NOMO-1 treated with dmso at 0.1 percent for 144 hours (cell line): ENCODE results near the gene PHACTR4.
"Not testable (repeated sequence)": the region's sequence is repeated elsewhere in the genome, so short reads cannot be mapped to it uniquely, and the experiment has no call there.

Experiments
- DNase-seq: peaks from one replicate; lab custom pipeline; 2025; ENCODE audit not compliant: unreplicated experiment; lab: John Stamatoyannopoulos, UW

PHACTR4 gene

DNA sequence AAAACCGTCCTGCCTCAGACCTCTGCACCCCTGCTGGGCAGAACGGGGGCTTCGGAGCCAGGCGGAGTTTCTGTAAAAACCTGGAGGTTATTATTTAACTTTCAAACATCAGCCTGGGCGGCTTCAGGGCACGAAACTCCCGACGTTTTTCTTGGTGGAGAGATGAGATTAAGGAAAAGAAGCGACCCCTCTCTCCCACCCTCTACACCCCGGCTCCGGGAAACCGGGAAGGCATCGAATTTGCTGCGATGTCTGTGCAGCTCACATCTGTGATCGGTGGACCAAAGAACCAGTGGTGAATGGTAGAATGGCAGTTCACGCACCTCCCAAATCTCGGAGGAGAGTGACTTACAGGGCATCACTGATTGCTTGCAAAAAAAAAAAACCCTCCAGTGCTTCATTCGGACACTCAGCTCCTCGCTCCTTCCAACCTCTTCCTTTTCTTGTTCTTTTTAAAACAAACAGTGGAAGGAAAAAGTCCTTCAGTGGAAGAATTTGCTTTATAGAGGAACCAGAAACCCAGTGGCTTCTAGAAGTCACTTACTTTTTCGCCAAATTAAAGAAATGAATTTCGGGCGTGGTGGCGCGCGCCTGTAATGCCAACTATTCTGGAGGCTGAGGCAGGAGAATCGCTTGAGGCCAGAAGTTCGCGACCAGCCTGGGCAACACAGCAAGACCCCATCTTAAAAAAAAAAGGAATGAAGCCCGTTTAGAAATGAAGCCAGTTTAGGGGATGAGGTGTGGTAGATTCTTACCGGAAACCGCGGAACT lies 884 bp downstream of the PHACTR4 start:
- no peak for DNase-seq

DNA sequence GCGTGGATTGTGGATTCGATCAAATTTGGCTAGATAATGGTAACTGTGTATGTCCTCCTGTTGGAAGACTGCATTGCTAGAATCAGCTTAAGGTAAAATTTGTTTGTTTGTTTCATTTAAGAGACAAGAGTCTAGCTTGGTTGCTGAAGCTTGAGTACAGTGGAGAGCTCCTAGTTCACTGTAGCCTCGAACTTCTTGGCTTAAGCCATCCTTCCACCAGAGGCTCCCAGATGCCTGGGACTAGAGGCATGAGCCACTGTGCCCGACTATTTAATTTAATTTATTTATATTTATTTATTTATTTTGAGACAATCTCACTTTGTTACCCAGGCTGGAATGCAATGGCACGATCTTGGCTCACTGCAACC lies 1.5 kb downstream of the PHACTR4 start:
- DNase-seq = no peak

DNA sequence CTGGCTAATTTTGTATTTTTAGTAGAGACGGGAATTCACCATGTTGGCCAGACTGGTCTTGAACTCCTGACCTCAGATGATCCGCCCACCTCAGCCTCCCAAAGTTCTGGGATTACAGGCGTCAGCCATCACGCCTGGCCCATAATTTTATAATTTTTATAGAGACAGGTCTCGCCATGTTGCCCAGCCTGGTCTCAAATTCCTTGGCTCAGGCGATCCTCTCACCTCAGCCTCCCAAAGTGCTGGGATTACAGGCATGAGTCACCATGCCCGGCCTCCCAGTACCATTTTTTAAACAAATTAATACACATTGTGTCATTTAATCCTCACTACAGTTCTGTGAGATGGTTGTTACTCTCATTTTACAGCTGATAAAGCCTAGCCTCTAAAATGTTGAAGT lies 3.9 kb downstream of the PHACTR4 start:
- not testable (repeated sequence) for DNase-seq

DNA sequence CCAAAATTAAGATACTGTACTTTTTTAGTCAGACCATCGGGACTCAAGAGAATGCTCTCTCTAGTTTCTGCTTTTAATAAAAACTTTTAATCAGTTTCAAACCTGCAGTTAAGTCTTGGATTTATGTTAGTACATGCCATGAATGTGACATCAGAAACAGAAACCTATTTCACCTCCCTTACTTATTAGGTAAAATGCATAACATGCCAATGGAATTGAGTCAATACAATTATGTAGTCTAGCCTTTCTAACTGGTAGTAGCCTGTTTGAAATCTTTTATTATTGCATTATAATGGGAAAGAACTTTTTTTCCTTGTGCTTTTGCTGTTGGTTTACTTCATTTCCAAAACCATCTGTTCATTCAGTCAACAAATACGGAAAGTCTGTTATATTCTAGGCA lies 4.8 kb downstream of the PHACTR4 start:
- DNase-seq = no peak

DNA sequence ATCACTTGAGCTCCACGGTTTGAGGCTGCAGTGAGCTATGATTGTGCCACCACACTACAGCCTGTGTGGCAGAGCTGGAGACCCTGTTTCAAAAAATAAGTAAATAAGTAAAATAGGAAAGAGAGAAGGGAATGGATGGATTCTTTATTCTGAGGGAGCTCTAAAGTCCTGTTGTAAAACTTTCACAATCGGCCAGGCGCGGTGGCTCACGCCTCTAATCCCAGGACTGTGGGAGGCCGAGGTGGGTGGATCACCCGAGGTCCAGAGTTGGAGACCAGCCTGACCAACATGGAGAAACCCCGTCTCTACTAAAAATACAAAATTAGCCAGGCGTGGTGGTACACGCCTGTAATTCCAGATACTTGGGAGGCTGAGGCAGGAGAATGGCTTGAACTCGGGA lies 6.1 kb downstream of the PHACTR4 start:
- DNase-seq = not testable (repeated sequence)

DNA sequence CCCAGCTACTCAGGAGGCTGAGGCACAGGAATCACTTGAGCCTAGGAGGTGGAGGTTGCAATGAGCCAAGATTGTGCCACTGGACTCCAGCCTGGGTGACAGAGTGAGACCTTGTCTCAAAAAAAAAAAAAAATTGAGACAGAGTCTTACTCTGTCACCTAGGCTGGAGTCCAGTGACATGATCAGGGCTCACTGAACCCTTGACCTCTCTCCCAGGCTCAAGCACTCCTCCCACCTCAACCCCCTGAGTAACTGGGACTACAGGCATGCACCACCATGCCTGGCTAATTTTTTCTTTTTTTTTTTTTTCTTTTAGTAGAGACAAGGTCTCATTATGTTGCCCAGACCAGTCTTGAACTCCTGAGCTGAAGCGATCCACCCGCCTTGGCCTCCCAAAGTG lies 6.7 kb downstream of the PHACTR4 start:
- DNase-seq = not testable (repeated sequence)

DNA sequence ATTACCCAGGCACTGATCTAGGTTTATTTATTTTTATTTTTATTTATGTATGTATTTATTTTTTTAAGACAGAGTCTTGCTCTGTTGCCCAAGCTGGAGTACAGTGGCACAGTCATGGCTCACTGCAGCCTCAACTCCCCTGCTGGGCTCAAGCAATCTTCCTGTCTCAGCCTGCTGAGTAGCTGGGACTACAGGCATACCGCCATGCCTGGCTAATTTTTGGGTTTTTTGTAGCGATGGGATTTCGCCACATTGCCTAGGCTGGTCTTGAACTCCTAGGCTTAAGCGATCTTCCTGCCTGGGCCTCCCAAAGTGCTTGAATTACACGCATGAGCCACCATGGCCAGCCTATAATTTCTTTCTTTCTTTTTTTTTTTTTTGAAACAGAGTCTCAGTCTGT lies 9.4 kb downstream of the PHACTR4 start:
- no peak for DNase-seq

DNA sequence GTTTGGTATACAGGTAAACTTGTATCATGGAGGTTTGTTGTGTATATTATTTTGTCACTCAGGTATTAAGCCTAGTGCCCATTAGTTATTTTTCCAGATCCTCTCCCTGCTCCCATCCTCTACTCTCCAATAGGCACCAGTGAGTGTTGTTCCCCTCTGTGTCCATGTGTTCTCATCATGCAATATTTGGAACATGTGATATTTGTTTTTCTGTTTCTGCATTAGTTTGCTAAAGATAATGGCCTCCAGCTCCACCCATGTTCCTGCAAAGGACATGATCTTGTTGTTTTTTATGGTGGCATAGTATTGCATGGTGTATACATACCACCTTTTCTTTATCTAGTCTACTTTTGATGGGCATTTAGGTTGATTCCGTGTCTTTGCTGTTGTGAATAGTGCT lies 10.9 kb downstream of the PHACTR4 start:
- DNase-seq = no peak

DNA sequence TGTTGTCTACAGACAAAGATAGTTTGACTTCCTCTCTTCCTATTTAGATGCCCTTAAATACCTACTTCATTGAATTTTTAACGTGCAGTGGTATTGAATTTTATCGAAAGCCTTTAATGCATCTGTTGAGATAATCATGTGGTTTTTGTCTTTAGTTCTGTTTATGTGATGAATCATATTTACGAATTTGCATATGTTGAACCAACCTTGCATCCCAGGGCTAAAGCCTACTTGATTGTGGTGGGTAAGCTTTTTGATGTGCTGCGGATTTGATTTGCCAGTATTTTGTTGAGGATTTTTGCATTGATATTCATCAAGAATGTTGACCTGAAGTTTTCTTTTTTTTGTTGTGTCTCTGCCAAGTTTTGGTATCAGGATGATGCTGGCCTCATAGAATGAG lies 14.2 kb downstream of the PHACTR4 start:
- not testable (repeated sequence) for DNase-seq

DNA sequence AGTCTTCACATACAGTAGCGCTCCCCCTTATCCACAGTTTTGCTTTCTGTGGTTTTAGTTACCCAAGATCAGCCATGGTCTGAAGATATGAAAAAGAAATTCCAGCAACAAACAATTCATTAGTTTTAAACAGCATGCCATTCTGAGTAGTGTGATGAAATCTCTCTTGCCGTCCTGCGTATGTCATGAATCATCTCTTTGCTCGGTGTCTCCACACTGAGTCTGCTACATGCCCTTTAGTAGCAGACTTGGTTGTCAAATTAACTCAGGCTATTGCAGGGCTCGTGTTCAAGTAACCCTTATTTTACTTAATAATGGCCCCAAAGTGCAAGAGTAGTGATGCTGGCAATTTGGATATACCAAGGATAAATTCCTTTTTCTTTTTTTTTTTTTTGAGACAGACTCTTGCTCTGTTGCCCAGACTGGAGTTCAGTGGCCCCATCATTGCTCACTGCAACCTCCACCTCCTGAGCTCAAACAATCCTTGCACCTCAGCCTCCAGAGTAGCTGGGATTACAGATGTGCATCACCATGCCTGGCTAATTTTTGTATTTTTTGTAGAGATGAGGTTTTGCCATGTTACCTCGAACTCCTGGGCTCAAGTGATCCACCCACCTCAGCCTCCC lies 22.6 kb downstream of the PHACTR4 start:
- peak; percentile 39 for DNase-seq

DNA sequence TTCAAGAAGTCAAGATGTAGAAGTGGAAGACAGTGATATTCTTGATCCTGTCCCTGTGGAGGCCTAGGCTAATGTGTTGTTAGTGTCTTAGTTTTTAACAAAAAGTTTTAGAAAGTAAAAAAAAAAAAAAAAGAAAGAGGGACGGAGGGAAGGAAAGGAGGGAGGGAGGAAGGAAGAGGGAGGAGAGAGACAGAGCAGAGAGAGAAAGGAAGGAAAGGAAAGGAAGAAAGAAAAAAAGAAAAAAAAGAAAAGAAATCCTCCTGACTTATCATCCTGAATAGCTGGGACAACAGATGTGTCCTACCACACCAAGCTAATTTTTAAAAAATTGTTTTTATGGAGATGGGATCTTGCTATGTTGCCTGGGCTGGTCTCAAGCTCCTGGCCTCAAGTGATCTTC lies 24.6 kb downstream of the PHACTR4 start:
- DNase-seq = no peak

DNA sequence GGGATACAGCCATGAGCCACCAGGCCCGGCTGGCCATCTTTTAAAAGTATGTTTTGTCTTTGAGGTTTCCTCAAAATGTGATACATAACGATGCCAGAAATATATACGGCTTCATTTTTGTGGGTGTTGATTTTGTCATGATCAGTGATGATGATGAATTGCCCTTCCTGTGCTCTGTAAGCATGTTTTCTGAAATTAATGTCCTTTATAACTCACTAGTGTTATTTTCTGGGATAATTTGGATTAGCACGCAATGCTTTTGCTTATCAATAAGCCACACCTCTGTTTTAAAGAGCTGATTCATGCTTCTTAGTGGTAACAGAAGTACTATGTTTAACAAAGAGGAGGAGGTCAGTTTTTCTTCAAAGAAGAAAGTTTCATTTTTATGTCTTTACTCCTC lies 25.6 kb downstream of the PHACTR4 start:
- no peak for DNase-seq

DNA sequence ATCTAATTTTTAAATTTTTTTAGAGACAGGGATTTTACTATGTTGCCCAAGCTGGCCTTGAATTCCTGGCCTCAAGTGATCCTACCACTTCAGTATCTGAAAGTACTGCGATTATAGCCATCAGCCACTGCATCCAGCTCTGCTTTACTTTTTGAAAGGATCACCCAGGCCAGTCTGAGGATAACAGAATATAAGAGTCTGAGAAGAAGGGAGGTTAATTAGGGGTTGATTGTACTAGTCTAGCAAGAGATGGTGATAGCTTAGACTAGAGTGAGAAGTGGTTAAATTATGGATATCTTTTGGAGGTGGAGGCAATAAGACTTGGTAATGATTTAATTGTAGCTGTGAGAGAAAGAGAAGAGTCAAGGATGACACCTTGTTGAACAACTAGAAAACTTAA lies 32.2 kb downstream of the PHACTR4 start:
- DNase-seq = no peak

DNA sequence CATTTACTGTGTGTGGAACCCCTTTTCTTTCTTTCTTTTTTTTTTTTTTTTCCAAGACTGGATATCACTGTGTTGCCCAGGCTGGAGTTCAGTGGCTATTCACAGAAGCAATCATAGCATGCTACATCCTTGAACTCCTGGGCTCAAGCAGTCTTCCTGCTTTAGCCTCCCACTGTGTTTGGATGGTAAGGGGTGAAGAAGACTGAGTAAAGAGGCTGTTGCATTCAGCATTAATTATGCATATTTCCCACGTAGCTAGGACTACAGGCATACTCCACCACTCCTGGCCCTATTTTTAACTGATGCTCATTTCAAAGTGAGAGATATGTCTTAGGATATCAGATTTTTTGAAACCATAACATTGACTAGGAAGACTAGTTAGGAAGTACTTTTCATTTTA lies 39.5 kb downstream of the PHACTR4 start:
- no peak for DNase-seq

DNA sequence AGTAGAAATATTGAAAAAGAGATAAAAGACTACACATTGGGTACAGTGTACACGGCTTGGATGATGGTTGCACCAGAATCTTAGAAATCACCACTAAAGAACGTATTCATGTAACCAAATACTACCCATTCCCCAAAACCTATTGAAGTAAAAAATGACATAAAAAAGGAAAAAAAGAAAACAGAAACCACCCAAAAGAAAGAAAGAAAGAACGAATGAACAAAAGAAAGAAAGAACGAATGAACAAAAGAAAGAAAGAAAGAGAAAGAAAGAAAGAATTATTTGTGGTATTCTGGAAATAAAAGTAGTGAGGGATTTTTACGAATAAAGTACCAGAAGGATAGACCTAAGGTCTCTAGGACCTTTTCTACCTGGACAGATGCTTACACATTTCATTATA lies 42.1 kb downstream of the PHACTR4 start:
- no peak for DNase-seq

DNA sequence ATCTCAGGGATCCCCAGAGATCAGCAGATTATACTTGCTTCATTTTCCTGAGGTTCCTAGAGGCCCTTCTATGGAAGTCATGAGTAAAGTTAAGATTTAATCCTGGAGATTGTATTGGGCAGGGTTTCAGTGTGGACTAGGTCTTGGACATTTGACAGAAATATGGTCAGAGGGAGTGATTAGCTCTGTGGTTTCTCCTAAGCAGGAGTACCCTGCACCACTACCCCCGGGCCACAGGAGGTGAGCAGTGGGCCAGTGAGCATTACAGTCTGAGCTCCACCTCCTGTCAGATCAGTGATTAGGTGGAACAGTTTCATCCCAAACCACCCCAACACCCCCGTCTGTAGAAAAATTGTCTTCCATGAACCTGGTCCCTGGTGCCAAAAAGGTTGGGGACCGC lies 43.2 kb downstream of the PHACTR4 start:
- DNase-seq = no peak

DNA sequence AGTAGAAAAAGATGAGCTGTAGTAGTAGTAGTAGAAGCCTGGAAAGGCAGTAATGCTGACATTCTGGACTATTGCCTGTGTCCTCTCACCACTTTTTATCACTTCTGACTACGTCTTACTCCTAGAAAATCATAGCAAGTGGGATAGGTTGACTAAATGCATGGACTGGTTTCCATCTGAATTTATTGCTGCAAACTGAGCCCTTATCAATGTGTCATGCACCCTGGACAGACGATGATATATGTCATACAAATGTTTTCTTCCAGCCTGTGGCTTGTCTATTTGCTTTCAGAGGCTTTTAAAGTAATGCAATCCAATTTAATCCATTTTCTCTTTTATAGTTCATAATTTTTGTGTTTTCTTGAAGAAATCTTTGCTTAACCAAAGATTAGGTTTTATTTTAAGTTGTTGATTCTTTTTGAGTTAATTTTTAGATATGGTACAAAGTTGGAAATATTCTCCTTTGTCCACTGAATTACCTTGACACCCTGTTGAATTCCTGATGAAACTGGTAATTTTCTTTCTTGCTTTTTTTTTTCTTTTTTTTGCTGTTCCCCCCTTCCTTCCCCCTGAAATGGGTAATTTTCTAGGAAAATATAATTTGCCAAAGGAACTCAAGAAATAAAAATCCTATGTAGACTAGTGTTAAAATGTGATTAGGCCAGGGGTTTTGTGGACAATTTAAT lies 47.1 kb downstream of the PHACTR4 start:
- no peak for DNase-seq

DNA sequence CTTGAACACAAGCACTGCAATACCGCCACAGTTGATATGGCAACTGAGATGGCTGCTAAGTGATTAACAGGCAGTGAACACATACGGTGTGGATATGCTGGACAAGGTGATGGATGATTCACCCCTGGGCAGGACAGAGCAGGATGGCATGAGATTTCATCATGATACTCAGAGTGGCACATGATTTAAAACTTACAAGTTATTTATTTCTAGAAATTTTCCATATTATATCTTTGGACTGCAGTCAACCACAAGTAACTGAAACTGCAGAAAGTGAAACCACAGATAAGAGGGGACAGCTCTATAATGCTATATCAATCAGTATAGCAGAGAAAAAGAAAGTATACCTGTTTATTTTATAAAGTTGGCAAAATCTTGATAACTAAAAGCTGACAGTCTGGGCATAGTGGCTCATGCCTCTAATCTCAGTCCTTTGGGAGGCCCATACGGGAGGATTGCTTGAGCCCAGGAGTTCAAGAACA lies 47.9 kb downstream of the PHACTR4 start:
- peak; percentile 47 for DNase-seq

DNA sequence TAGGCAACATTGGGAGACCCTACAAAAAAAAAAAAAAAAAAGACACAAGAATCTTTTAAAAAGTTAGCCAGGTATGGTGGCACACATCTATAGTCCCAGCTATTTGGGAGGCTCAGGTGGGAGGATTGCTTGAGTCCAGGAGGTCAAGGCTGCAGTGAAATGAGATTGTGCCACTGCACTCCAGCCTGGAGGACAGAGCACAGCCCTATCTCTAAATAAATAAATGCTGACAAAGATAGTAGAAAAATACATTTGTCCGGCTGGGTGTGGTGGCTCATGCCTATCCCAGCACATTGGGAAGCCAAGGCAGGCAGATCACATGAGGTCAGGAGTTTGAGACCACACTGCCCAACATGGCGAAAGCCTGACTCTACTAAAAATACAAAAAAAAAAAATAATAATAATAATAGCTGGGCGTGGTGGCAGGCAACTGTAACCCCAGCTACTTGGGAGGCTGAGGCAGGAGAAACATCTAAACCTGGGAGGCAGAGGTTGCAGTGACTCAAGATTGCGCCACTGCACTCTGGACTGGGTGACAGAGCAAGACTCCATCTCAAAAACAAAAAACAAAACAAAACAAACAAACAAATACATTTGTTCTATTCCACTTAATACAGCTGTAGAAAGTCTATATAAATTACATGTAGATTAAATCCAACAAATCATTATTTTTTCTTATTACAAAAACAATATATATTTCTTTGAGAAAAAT lies 48.5 kb downstream of the PHACTR4 start:
- no peak for DNase-seq

DNA sequence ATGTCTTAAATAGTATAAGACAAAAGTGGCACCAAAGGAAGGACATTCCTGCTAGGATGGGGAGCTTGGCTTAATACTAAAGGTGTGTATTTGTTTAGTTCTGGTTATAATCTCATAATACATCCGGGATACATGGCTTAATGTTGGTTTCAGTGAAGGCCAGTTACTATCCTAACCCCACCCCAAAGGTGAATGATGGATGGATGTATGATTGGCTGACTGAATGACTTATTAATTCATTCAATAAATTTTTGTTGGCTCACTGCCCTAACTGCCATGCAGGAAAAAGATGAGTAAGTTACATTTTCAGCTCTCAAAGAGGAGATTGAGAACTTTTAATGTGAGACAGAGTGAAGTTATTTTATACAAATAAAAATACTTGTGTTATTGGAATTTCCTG lies 52.2 kb downstream of the PHACTR4 start:
- no peak for DNase-seq

DNA sequence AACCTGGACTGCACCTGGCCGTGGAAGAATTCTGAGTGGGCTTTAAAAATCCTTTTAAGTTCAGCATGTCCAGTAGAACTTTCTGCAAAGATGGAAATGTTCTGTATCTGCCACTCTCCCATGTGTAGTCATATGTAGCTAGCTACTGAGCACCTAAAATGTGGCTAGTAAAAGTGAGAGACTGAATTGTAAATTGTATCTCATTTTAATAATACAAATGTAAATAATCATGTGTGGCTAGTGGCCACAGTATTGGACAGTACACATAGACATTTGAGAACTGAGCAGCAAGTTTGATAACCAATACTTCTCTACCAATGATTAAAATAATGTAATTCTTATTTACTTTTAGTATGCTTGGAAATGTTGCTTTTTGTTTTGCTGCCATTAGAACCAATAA lies 57.3 kb downstream of the PHACTR4 start:
- DNase-seq = no peak

DNA sequence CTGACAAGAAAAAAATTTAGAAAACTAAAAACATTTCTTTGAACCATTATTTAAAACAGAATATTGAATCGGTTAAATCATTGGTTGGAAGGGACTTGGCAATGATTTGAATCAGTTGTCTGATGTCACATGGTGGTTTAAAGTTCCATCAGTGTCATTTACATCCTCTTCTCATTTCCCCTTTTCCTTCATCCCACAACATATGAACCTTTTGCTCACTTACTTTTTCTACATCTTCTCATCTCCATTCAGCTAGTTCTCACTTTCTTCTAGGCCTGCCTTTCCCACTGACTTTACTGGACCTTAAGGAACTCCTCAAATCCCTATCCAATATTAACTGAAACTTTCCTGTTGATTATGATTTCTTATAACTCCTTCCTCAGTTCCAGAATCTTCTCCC lies 58.5 kb downstream of the PHACTR4 start:
- DNase-seq = peak; percentile 17
